Ramos (cell line): ENCODE measurements around the gene C11orf58.

ENCODE experiments used
- in situ Hi-C: fragments of 300-500 bp; cut with MboI; formaldehyde crosslinking; loops from one replicate; pipeline ENCODE4 v1.14.3; 2022; ENCODE audit warnings: low sequenced_read_pairs; ENCODE audit not compliant: unreplicated experiment

C11orf58 gene

GRCh38 chr11:16783321-16783801, 44.9 kb downstream of the C11orf58 start:
- in situ Hi-C loops, result no loop called here

GRCh38 chr11:16784097-16784496, 45.6 kb downstream of the C11orf58 start:
- in situ Hi-C loops, result no loop called here

- in situ Hi-C loops, result no loop called here
These were observed 46.2 kb downstream of the C11orf58 start for GRCh38 chr11:16784666-16785065.

GRCh38 chr11:16785520-16786128, 47.2 kb downstream of the C11orf58 start:
- in situ Hi-C loops, result no loop called here

- in situ Hi-C loops, result no loop called here
These were observed 47.7 kb downstream of the C11orf58 start for GRCh38 chr11:16786131-16786530.

GRCh38 chr11:16787035-16787742, 48.7 kb downstream of the C11orf58 start:
- in situ Hi-C loops, result no loop called here

- in situ Hi-C loops, result no loop called here
These were observed 50.0 kb downstream of the C11orf58 start for GRCh38 chr11:16788141-16789062.

- in situ Hi-C loops, result no loop called here
These were observed 50.6 kb downstream of the C11orf58 start for GRCh38 chr11:16789063-16789420.

GRCh38 chr11:16789560-16790485, 51.4 kb downstream of the C11orf58 start:
- in situ Hi-C loops, result no loop called here

- in situ Hi-C loops, result no loop called here
These were observed 52.2 kb downstream of the C11orf58 start for GRCh38 chr11:16790486-16791190.

GRCh38 chr11:16791191-16791961, 52.9 kb downstream of the C11orf58 start:
- in situ Hi-C loops, result no loop called here

- in situ Hi-C loops, result no loop called here
These were observed 54.0 kb downstream of the C11orf58 start for GRCh38 chr11:16792426-16792825.

- in situ Hi-C loops, result no loop called here
These were observed 54.6 kb downstream of the C11orf58 start for GRCh38 chr11:16793009-16793408.

GRCh38 chr11:16793511-16793910, 55.1 kb downstream of the C11orf58 start:
- in situ Hi-C loops, result no loop called here

- in situ Hi-C loops, result no loop called here
These were observed 55.8 kb downstream of the C11orf58 start for GRCh38 chr11:16794047-16794818.

GRCh38 chr11:16795146-16795545, 56.7 kb downstream of the C11orf58 start:
- in situ Hi-C loops, result no loop called here

- in situ Hi-C loops, result no loop called here
These were observed 57.9 kb downstream of the C11orf58 start for GRCh38 chr11:16796311-16796710.

- in situ Hi-C loops, result no loop called here
These were observed 59.3 kb downstream of the C11orf58 start for GRCh38 chr11:16797776-16798175.
